Spleen (tissue), 11 donors: Measurements from ENCODE around the gene IQGAP2. TPM values are rescaled to one million over a fixed set of nuclear protein-coding genes. Genes with fewer than 3 reads are reported as not detected.

Source experiments
- DNase-seq: peaks from one replicate; pipeline ENCODE4 v3.0.0-alpha.2; 2020
- H3K27ac ChIP-seq, 8 donors: fragments of 200-600 bp; sonication (generic) in 7 of 8; 1 replicate in 4 of 8; 2 replicates in 4 of 8; pipeline versions ENCODE4 v1.5.0 to v1.8.0; 2016 to 2021; ENCODE audit warnings: inconsistent platforms in 4 of 8, mild to moderate bottlenecking in 4 of 8, moderate library complexity in 1 of 8
- H3K27me3 ChIP-seq, 7 donors: fragments of 200-600 bp; sonication (generic) in 6 of 7; replicated peaks in 1 of 7; 1 replicate in 4 of 7; 2 replicates in 3 of 7; pipeline versions ENCODE4 v1.5.0 to v1.8.0; 2016 to 2021; ENCODE audit warnings: inconsistent platforms in 3 of 7, mild to moderate bottlenecking in 1 of 7
- H3K36me3 ChIP-seq, 6 donors: fragments of 200-600 bp; sonication (generic) in 5 of 6; 1 replicate in 4 of 6; 2 replicates in 2 of 6; pipeline versions ENCODE4 v1.5.0 to v1.8.0; 2016 to 2021; ENCODE audit warnings: inconsistent platforms in 2 of 6
- H3K4me1 ChIP-seq, 6 donors: fragments of 200-600 bp; sonication (generic) in 5 of 6; 1 replicate in 3 of 6; 2 replicates in 3 of 6; pipeline versions ENCODE4 v1.5.0 to v1.8.0; 2016 to 2021; ENCODE audit warnings: inconsistent platforms in 3 of 6
- H3K4me3 ChIP-seq, 8 donors: fragments of 200-600 bp; sonication (generic) in 7 of 8; 1 replicate in 4 of 8; 2 replicates in 4 of 8; pipeline versions ENCODE4 v1.5.0 to v1.8.0; 2016 to 2021; ENCODE audit warnings: inconsistent platforms in 4 of 8, mild to moderate bottlenecking in 4 of 8, moderate library complexity in 2 of 8
- H3K9me3 ChIP-seq, 8 donors: fragments of 200-600 bp; sonication (generic) in 7 of 8; 1 replicate in 4 of 8; 2 replicates in 4 of 8; pipeline versions ENCODE4 v1.5.0 to v1.8.0; 2016 to 2021; ENCODE audit warnings: inconsistent platforms in 4 of 8
- POLR2A ChIP-seq, 3 donors: fragments of 450-650 bp; IDR thresholded peaks; one replicate each; pipeline ENCODE4 v1.5.1; 2017; ENCODE audit warnings: antibody characterized with exemption in 3 of 3, mild to moderate bottlenecking in 1 of 3
- POLR2AphosphoS5 ChIP-seq, 3 donors: sonication (generic); formaldehyde crosslinking; IDR thresholded peaks; one replicate each; pipeline ENCODE4 v1.5.1; 2017; ENCODE audit warnings: antibody characterized with exemption in 3 of 3
- WGBS, 5 donors: extraction: QIAGEN DNeasy Blood & Tissue Kit in 3 of 5; methylation state at CpG; one replicate each; pipeline versions ENCODE4 v1.1.5 to v1.1.7; 2013 to 2018; 5-methylcytosine and 5-hydroxymethylcytosine counted together
- intact Hi-C: fragments of 100-400 bp; cut with DNase I; formaldehyde crosslinking; loops from one replicate; pipeline ENCODE4 v1.15.0; 2023; ENCODE audit warnings: low total_unique reads
- polyA plus RNA-seq, 3 donors: library from polyadenylated mRNA; stranded (reverse); fragments of 200-250 nt; gene quantifications; one replicate each; pipeline ENCODE4 v1.2.1, GENCODE V29; 2013
- total RNA-seq, 7 donors: library from RNA; depleted of rRNA in 3 of 7; stranded (reverse); fragments of >200 nt in 3 of 7; fragmentation: NEBNext Ultra II Directional in 4 of 7; extraction: Animal tissue kit (Norgen Biotek cat#: 25700) in 4 of 7; gene quantifications; one replicate each; pipeline versions ENCODE4 v1.1.0 to v1.2.1, GENCODE V29; 2016 to 2021
- TF ChIP-seq, protein P1 (sequence below), 11 experiments: fragments of 200-600 bp in 7 of 11; fragments of 450-650 bp in 4 of 11; sonication (generic) in 4 of 11; IDR thresholded peaks in 8 of 11; conservative IDR thresholded peaks in 3 of 11; 1 replicate in 7 of 11; 2 replicates in 4 of 11; pipeline versions ENCODE4 v1.4.0 to v1.8.0; 2016 to 2021; ENCODE audit warnings: antibody characterized with exemption in 11 of 11, inconsistent platforms in 4 of 11, mild to moderate bottlenecking in 1 of 11
- donor health status: healthy with polysubstance abuse.
- donor health status: DM: no; HTN: no; CAD: no; lungs with moderate emphysema.
- donor health status: DM: no; HTN: no; CAD: no.
- donor health status: Bipolar disorder and iron deficiency.
- donor health status: healthy.
- donor health status: DM: no; HTN: no; CAD: no.
- donor health status: DM: yes; HTN: yes; CAD: no.

IQGAP2 gene
- total and polyA plus RNA-seq, 10 donors: 9.3 to 83.6 (median 52.8) TPM

DNA sequence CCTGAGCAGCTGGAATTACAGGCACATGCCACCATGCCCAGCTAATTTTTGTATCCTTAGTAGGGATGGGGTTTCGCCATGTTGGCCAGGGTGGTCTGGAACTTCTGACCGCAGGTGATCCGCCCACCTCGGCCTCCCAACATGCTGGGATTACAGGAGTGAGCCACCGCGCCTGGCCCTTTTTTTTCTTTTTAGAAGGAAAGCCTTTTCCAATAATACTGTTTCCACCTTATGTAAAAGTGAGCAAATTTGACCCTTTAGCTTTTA lies 289.1 kb downstream of the IQGAP2 start:
- no peak for DNase-seq
- TF ChIP-seq POLR2AphosphoS5 (IDR thresholded peaks at IDR 0.05) (no peak), POLR2A (IDR thresholded peaks at IDR 0.05) (no peak)
- TF ChIP-seq, protein P1, sequence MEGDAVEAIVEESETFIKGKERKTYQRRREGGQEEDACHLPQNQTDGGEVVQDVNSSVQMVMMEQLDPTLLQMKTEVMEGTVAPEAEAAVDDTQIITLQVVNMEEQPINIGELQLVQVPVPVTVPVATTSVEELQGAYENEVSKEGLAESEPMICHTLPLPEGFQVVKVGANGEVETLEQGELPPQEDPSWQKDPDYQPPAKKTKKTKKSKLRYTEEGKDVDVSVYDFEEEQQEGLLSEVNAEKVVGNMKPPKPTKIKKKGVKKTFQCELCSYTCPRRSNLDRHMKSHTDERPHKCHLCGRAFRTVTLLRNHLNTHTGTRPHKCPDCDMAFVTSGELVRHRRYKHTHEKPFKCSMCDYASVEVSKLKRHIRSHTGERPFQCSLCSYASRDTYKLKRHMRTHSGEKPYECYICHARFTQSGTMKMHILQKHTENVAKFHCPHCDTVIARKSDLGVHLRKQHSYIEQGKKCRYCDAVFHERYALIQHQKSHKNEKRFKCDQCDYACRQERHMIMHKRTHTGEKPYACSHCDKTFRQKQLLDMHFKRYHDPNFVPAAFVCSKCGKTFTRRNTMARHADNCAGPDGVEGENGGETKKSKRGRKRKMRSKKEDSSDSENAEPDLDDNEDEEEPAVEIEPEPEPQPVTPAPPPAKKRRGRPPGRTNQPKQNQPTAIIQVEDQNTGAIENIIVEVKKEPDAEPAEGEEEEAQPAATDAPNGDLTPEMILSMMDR (IDR thresholded peaks at IDR 0.05 in 8 of 11, conservative IDR thresholded peaks at IDR 0.05 in 3 of 11): no peak
- intact Hi-C loops: no loop called here
- no peak overlapping the region for H3K4me3 ChIP-seq
- no peaks in the 10 kb centered on the region for H3K27me3 ChIP-seq
- H3K27ac ChIP-seq: peak overlapping the region; percentile 38 to 73 (median 61)
- 91 to 99% (median 93%) methylated on average over 6 of the region's 6 CpGs for WGBS, 5 donors
- H3K36me3 ChIP-seq: peaks cover 0 to 90% (median 11%) of the 10 kb centered on the region in 6 donors
- H3K4me1 ChIP-seq: peaks cover 0 to 42% (median 14%) of the 10 kb centered on the region in 6 donors
- H3K9me3 ChIP-seq: no peaks in the 10 kb centered on the region

DNA sequence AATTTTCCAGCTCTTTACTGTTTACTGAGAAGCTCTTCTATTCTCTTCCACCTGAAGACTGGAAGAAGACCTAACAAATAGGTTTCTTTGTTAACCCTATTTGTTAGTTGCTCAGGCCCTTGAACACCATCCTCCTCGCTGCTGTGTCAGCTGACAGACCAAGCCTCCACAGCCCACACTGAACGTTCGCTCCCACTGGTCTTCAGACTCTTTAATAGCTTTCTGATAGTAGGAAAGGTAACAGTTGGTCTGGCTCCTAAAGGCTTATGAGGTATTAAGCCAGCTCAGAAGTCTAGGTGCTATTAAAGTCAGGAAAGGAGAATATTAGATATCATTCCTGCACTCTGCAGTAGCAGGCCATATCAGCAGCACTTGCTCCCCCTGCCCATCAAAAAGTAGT lies 289.6 kb downstream of the IQGAP2 start:
- Histone ChIP-seq H3K36me3 (peaks cover 0 to 90% (median 11%) of the 10 kb centered on the region in 6 donors), H3K27ac (peak overlapping the region in 7 of 8 donors; percentile 48 to 73 (median 60)), H3K4me3 (no peak overlapping the region), H3K4me1 (peaks cover 0 to 42% (median 14%) of the 10 kb centered on the region in 6 donors), H3K9me3 (no peaks in the 10 kb centered on the region), H3K27me3 (no peaks in the 10 kb centered on the region)
- TF ChIP-seq, protein P1 (IDR thresholded peaks at IDR 0.05 in 8 of 11, conservative IDR thresholded peaks at IDR 0.05 in 3 of 11): no peak
- TF ChIP-seq POLR2AphosphoS5 (IDR thresholded peaks at IDR 0.05): no peak
- no peak for TF ChIP-seq POLR2A (IDR thresholded peaks at IDR 0.05)
- WGBS, 5 donors: 88 to 96% (median 92%) methylated on average over 3 of the region's 3 CpGs
- DNase-seq: no peak
- intact Hi-C loops: no loop called here

DNA sequence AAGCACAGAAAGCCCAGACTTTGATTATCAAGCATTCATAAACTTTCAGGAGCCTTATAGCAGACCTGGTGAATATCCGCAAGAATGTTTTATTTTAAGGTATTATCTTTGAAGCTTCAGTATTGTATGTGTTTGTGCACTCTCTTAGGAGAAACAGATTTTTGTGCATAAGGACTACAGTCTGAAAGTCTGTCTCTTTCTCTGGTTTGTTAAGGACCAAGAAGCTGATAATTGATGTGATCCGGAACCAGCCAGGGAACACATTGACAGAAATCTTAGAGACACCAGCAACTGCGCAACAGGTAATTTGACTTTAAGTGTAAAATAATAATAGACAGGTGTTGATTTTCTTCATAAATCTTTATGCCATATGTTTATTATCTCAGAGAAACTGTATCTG lies 290.1 kb downstream of the IQGAP2 start:
- Histone ChIP-seq H3K27ac (peak overlapping the region in 5 of 8 donors; percentile 48 to 73 (median 57)), H3K9me3 (no peaks in the 10 kb centered on the region), H3K4me3 (no peak overlapping the region), H3K4me1 (peaks cover 0 to 42% (median 14%) of the 10 kb centered on the region in 6 donors), H3K27me3 (no peaks in the 10 kb centered on the region), H3K36me3 (peaks cover 0 to 90% (median 11%) of the 10 kb centered on the region in 6 donors)
- intact Hi-C loops: no loop called here
- DNase-seq: no peak
- TF ChIP-seq, protein P1 (IDR thresholded peaks at IDR 0.05 in 8 of 11, conservative IDR thresholded peaks at IDR 0.05 in 3 of 11): no peak
- TF ChIP-seq POLR2A (IDR thresholded peaks at IDR 0.05): no peak
- no peak for TF ChIP-seq POLR2AphosphoS5 (IDR thresholded peaks at IDR 0.05)
- WGBS, 5 donors: 84 to 100% (median 99%) methylated on average over 3 of the region's 3 CpGs

DNA sequence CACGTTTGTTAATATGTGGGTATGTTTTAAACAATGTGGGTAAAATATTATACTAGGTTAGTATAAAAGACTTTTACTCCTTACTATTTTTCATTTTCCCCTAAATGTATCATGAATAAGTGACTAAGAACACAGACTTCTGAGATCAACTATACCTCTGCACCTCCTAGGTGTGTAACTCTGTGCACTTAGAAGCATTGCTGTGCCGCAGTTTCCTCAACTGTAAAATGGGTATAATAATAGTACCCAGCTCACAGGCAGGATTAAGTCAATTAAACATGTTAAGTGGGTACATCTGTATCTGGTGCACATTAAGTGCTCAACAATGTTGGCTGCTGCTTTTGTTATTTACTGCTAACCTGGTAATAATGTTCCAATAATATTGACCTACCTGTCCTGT lies 291.2 kb downstream of the IQGAP2 start:
- peaks cover 0 to 42% (median 15%) of the 10 kb centered on the region in 6 donors for H3K4me1 ChIP-seq
- DNase-seq: no peak
- H3K9me3 ChIP-seq: no peaks in the 10 kb centered on the region
- H3K4me3 ChIP-seq: no peak overlapping the region
- peaks cover 0 to 93% (median 13%) of the 10 kb centered on the region in 6 donors for H3K36me3 ChIP-seq
- H3K27ac ChIP-seq: no peak overlapping the region
- no peak for TF ChIP-seq POLR2A (IDR thresholded peaks at IDR 0.05)
- TF ChIP-seq POLR2AphosphoS5 (IDR thresholded peaks at IDR 0.05): no peak
- TF ChIP-seq, protein P1 (IDR thresholded peaks at IDR 0.05 in 8 of 11, conservative IDR thresholded peaks at IDR 0.05 in 3 of 11): no peak
- intact Hi-C loops: no loop called here
- WGBS, 5 donors: 48 to 96% (median 51%) methylated on average over 2 of the region's 2 CpGs
- no peaks in the 10 kb centered on the region for H3K27me3 ChIP-seq
